Thyroid gland (tissue), 4 donors: ENCODE results near the gene KDM8.

Experiments used
- CTCF ChIP-seq, 6 experiments: fragments of 200-600 bp in 3 of 6; fragments of 450-650 bp in 3 of 6; sonication (generic) in 3 of 6; IDR thresholded peaks; one replicate each; pipeline ENCODE4 v1.5.1; 2016 to 2019; ENCODE audit warnings: antibody characterized with exemption in 6 of 6, mild to moderate bottlenecking in 2 of 6, inconsistent platforms in 1 of 6, moderate library complexity in 1 of 6
- POLR2A ChIP-seq, 2 donors: fragments of 450-650 bp; IDR thresholded peaks; one replicate each; pipeline ENCODE4 v1.6.1; 2017; ENCODE audit warnings: antibody characterized with exemption in 2 of 2, mild to moderate bottlenecking in 2 of 2, moderate library complexity in 1 of 2

- no peak for TF ChIP-seq CTCF (IDR thresholded peaks at IDR 0.05)
- no peak for TF ChIP-seq POLR2A (IDR thresholded peaks at IDR 0.05)
Measured at GRCh38 chr16:27210174-27210573, 6.8 kb downstream of the KDM8 start.
